Urinary bladder (tissue), 4 donors: ENCODE results near the gene CRTAC1. TPM values are rescaled to one million over a fixed set of nuclear protein-coding genes. Genes with fewer than 3 reads are reported as not detected.

Experiments
- DNase-seq: peaks from one replicate; pipeline ENCODE4 v3.0.0-alpha.2; 2015; ENCODE audit errors: extremely low spot score
- H3K27ac ChIP-seq: one replicate; pipeline ENCODE4 v1.5.1; 2013; ENCODE audit warnings: low read depth, mild to moderate bottlenecking, moderate library complexity
- H3K36me3 ChIP-seq: one replicate; pipeline ENCODE4 v1.6.1; 2013; ENCODE audit warnings: mild to moderate bottlenecking, moderate library complexity; ENCODE audit not compliant: insufficient read depth
- H3K4me1 ChIP-seq: one replicate; pipeline ENCODE4 v1.6.1; 2013; ENCODE audit warnings: mild to moderate bottlenecking, moderate library complexity; ENCODE audit not compliant: insufficient read depth
- H3K4me3 ChIP-seq: one replicate; pipeline ENCODE4 v1.5.1; 2013; ENCODE audit warnings: low read depth, low read length
- WGBS: extraction: QIAGEN DNeasy Blood & Tissue Kit; methylation state at CpG from one replicate; pipeline ENCODE4 v1.1.7; 2013; 5-methylcytosine and 5-hydroxymethylcytosine counted together
- polyA plus RNA-seq: library from polyadenylated mRNA; stranded (reverse); fragments of 200-250 nt; gene quantifications from one replicate; pipeline ENCODE4 v1.2.3, GENCODE V29; 2013
- total RNA-seq: library from RNA; depleted of rRNA; stranded (reverse); fragments of >200 nt; gene quantifications from one replicate; pipeline ENCODE4 v1.2.3, GENCODE V29; 2014
- donor health status: healthy with polysubstance abuse.
- donor health status: healthy.

CRTAC1 gene
- total and polyA plus RNA-seq, 2 donors, result 3.7 to 7.5 TPM

GRCh38 chr10:97869091-97870042 is 161.1 kb downstream of the CRTAC1 start:
- WGBS, result 10% methylated on average over 19 of the region's 19 CpGs
- no peak overlapping the region for H3K4me3 ChIP-seq
- no peaks in the 10 kb centered on the region for H3K36me3 ChIP-seq
- H3K27ac ChIP-seq, result no peak overlapping the region
- H3K4me1 ChIP-seq, result no peaks in the 10 kb centered on the region
- DNase-seq, result peak; percentile 41

DNA sequence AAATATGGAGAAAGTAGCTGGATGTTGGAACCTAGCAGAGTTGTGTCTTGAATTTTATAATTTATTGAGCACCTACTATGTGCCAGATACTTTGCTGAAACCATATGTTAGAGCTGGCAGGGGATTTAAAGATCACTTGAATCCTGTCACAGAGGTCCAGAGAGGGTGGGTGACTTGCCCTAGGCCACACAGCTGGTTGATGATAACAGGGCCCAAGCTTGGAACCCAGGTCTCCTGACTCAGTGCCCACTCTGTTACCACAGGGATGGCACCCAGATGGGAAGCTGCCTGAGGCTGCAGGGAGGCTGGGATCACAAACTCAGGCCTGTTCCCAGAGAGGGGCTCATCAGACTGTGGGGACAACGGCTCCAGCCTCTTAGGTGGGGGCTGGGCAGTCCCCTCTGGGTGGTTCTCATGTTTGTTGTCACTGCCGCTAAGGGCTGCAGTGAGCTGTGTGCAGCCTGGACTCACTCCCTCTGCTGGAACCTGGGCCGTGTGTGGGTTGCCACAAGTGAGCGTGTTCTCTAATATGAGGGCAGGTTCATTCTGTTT is 162.2 kb downstream of the CRTAC1 start:
- no peak for DNase-seq
- H3K4me1 ChIP-seq, result no peaks in the 10 kb centered on the region
- H3K4me3 ChIP-seq, result no peak overlapping the region
- 66% methylated on average over 4 of the region's 4 CpGs for WGBS
- H3K27ac ChIP-seq, result no peak overlapping the region
- H3K36me3 ChIP-seq, result no peaks in the 10 kb centered on the region

GRCh38 chr10:97867220-97867800 is 163.1 kb downstream of the CRTAC1 start:
- Histone ChIP-seq H3K4me1 (no peaks in the 10 kb centered on the region), H3K27ac (no peak overlapping the region), H3K4me3 (no peak overlapping the region), H3K36me3 (no peaks in the 10 kb centered on the region)
- WGBS, result 91% methylated on average over 10 of the region's 10 CpGs
- DNase-seq, result no peak

GRCh38 chr10:97866524-97867219 is 163.7 kb downstream of the CRTAC1 start:
- no peak for DNase-seq
- Histone ChIP-seq H3K4me1 (no peaks in the 10 kb centered on the region), H3K4me3 (no peak overlapping the region), H3K36me3 (no peaks in the 10 kb centered on the region), H3K27ac (no peak overlapping the region)
- 93% methylated on average over 10 of the region's 10 CpGs for WGBS

- Histone ChIP-seq H3K27ac (no peak overlapping the region), H3K4me1 (no peaks in the 10 kb centered on the region), H3K36me3 (no peaks in the 10 kb centered on the region), H3K4me3 (no peak overlapping the region)
- no peak for DNase-seq
- WGBS, result 72% methylated on average over 18 of the region's 18 CpGs
Measured at GRCh38 chr10:97865488-97865887, 164.9 kb downstream of the CRTAC1 start.

DNA sequence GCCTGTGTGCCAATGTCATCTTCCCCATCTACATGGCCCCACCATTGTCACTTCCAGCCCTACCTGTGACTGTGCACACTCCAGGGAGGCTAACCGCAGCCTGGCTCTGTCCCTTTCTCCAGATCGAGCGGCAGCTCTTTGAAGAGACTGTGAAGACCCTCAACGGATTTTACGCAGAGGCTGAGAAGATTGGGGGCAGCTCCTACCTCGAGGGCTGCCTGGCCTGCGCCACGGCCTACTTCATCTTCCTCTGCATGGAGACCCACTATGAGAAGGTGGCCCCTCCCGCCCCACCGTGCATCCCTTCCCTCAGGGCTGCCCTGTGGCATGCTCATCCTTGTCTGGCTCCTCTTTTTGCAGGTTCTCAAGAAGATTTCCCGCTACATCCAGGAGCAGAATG is 166.6 kb downstream of the CRTAC1 start:
- no peaks in the 10 kb centered on the region for H3K4me1 ChIP-seq
- no peaks in the 10 kb centered on the region for H3K36me3 ChIP-seq
- H3K27ac ChIP-seq, result no peak overlapping the region
- WGBS, result 89% methylated on average over 11 of the region's 11 CpGs
- no peak for DNase-seq
- H3K4me3 ChIP-seq, result no peak overlapping the region

DNA sequence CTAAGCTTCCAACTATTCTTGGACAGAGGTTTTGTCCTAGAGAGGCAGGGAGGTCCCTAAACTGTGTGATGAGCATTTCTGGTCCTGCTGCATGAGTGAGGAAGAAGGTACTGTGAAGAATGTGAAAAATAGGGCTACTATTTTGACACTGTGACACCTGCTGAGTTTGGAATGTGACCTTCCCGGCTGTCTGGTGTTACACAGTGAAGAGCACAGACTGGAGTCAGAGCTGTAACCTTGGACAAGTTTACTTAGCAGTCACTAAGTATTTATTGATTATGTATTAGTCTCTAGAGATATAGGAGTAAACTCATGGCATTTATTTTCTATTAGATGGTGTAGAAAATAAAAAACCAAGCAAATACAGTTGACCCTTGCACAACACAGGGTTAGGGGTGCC is 168.5 kb downstream of the CRTAC1 start:
- no peak overlapping the region for H3K27ac ChIP-seq
- no peak overlapping the region for H3K4me3 ChIP-seq
- no peaks in the 10 kb centered on the region for H3K4me1 ChIP-seq
- no peak for DNase-seq
- no peaks in the 10 kb centered on the region for H3K36me3 ChIP-seq
- WGBS, result 19% methylated on average over 1 of the region's 1 CpG

GRCh38 chr10:97861097-97861750 is 169.2 kb downstream of the CRTAC1 start:
- no peak overlapping the region for H3K4me3 ChIP-seq
- H3K4me1 ChIP-seq, result no peaks in the 10 kb centered on the region
- no peak for DNase-seq
- H3K27ac ChIP-seq, result no peak overlapping the region
- H3K36me3 ChIP-seq, result no peaks in the 10 kb centered on the region
- 65% methylated on average over 3 of the region's 3 CpGs for WGBS

GRCh38 chr10:97858001-97858439 is 172.4 kb downstream of the CRTAC1 start:
- no peak overlapping the region for H3K4me3 ChIP-seq
- H3K36me3 ChIP-seq, result no peaks in the 10 kb centered on the region
- no peak overlapping the region for H3K27ac ChIP-seq
- 86% methylated on average over 1 of the region's 1 CpG for WGBS
- no peak for DNase-seq
- H3K4me1 ChIP-seq, result no peaks in the 10 kb centered on the region

GRCh38 chr10:97854743-97855142 is 175.7 kb downstream of the CRTAC1 start:
- no peaks in the 10 kb centered on the region for H3K36me3 ChIP-seq
- H3K4me3 ChIP-seq, result no peak overlapping the region
- H3K4me1 ChIP-seq, result no peaks in the 10 kb centered on the region
- no peak for DNase-seq
- WGBS, result 89% methylated on average over 3 of the region's 3 CpGs
- H3K27ac ChIP-seq, result no peak overlapping the region

DNA sequence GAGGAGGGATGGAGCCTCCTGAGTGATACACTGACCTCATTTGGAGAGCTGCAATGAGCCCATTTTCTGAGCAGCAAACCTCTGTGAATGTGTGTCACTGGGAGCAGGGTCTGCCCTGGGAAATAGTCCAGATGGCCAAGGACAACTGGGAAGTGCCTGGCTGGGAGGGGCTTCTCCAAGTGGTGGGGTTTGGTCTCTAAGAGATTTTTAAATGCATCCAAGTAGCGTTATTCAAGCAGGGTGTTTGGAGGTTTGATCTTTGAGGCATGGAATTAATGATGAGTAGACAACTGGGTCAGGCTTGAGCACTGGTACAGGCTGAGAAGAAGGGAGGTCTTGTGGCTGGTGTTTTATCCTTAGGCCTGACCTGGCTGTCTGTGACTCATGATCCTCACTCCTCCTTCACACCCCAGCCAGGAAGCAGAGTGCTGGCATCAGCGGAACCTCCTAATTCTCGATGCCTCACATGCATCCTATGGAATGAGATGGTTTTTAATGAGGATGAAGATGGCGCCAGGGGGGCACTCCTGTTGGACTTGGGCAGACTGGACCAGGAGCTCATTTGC is 177.5 kb downstream of the CRTAC1 start:
- Histone ChIP-seq H3K36me3 (no peaks in the 10 kb centered on the region), H3K4me1 (no peaks in the 10 kb centered on the region), H3K27ac (no peak overlapping the region), H3K4me3 (no peak overlapping the region)
- 83% methylated on average over 4 of the region's 4 CpGs for WGBS
- no peak for DNase-seq

- WGBS, result 50% methylated on average over 3 of the region's 3 CpGs
- H3K36me3 ChIP-seq, result no peaks in the 10 kb centered on the region
- H3K27ac ChIP-seq, result no peak overlapping the region
- no peak for DNase-seq
- no peaks in the 10 kb centered on the region for H3K4me1 ChIP-seq
- H3K4me3 ChIP-seq, result no peak overlapping the region
Measured at GRCh38 chr10:97852277-97852676, 178.1 kb downstream of the CRTAC1 start.
